ENCODE data around the gene TRPM3. TPM values are rescaled to one million over a fixed set of nuclear protein-coding genes. Genes with fewer than 3 reads are reported as not detected.

The TRPM3 gene
- total and polyA plus RNA-seq, 2 of the 8 experiments (the other 6 are each of a cell fraction or from before 2014, with no cell fraction given) = 2.4 to 10.9 TPM

DNA sequence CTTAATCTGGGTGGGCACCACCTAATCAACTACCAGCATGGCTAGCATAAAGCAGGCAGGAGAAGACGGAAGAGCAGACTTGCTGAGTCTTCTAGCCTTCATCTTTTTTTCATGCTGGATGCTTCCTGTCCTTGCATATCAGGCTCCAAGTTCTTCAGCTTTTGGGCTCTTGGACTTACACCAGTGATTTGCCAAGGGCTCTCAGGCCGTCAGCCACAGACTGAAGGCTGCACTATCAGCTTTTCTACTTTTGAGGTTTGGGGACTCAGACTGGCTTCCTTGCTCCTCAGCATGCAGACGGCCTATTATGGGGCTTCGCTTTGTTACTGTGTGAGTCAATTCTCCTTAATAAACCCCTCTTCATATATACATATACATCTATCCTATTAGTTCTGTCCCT is 180.2 kb downstream of the TRPM3 start:
- no peak overlapping the region for H3K23ac ChIP-seq (ENCODE audit: insufficient read length)
- H3K4me1 ChIP-seq (replicated peaks in 1 of 4; ENCODE audit: control insufficient read depth in 3 of 4, insufficient read depth in 4 of 4, low read length in 3 of 4) = peaks cover 0 to 8% (median 3%) of the 10 kb centered on the region in 4 experiments; a peak in 5 of 7 replicates
- TF ChIP-seq CTBP2 (IDR thresholded peaks at IDR 0.05; ENCODE audit: borderline replicate concordance, insufficient read depth, insufficient read length, low read length) (no peak), RNF2 (IDR thresholded peaks at IDR 0.05; ENCODE audit: borderline replicate concordance, low read depth, low read length, missing control alignments, poor library complexity, severe bottlenecking) (no peak), BACH1 (IDR thresholded peaks at IDR 0.05; ENCODE audit: low read length) (no peak)
- no peaks in the 10 kb centered on the region for H3K36me3 ChIP-seq (ENCODE audit: control insufficient read depth in 2 of 4, insufficient read depth in 4 of 4, low read length in 3 of 4)
- no peak overlapping the region for H3K4me3 ChIP-seq (ENCODE audit: extremely low read depth in 1 of 4, insufficient read depth in 2 of 4, low read depth in 3 of 4, low read length in 4 of 4)
- H2BK12ac ChIP-seq (ENCODE audit: low read depth, low read length) = no peak overlapping the region
- FAIRE-seq (no peak), DNase-seq (ENCODE audit: low read depth in 1 of 2, low spot score in 2 of 2) (no peak)
- no peak overlapping the region for H4K8ac ChIP-seq (ENCODE audit: extremely low read depth, insufficient read depth, low read length)
- H3K79me2 ChIP-seq (ENCODE audit: control insufficient read depth in 1 of 2, insufficient read depth in 2 of 2, low read length in 2 of 2) = no peaks in the 10 kb centered on the region
- H4K20me1 ChIP-seq (replicated peaks in 1 of 2; ENCODE audit: control insufficient read depth in 1 of 2, insufficient read depth in 2 of 2, low read length in 2 of 2) = no peaks in the 10 kb centered on the region
- no peak overlapping the region for H2BK5ac ChIP-seq (ENCODE audit: low read depth, low read length)
- no peaks in the 10 kb centered on the region for H3K27me3 ChIP-seq (replicated peaks in 1 of 4; ENCODE audit: control insufficient read depth in 3 of 4, extremely low read depth in 1 of 4, insufficient read depth in 3 of 4, low read length in 3 of 4)
- no peak overlapping the region for H2BK120ac ChIP-seq (replicated peaks; ENCODE audit: low read depth, low read length)
- no peaks in the 10 kb centered on the region for H3K79me1 ChIP-seq (ENCODE audit: low read depth, low read length)
- no peak overlapping the region for H3K4ac ChIP-seq (replicated peaks; ENCODE audit: insufficient read length, low read depth, low read length)
- WGBS, 2 experiments (ENCODE audit: extremely low coverage in 1 of 2, insufficient coverage in 1 of 2, insufficient read length in 1 of 2, insufficient replicate concordance in 2 of 2, low coverage in 1 of 2, low lambda C conversion rate in 2 of 2, missing lambda C conversion rate in 1 of 2) = 65% methylated on average over 4 of the region's 4 CpGs; no CpG with 5 or more reads in 1 of the 2 experiments
- H2AK5ac ChIP-seq (ENCODE audit: low read depth, low read length) = no peak overlapping the region
- no peak overlapping the region for H4K91ac ChIP-seq (replicated peaks; ENCODE audit: insufficient read length, low read length)
- H2BK15ac ChIP-seq (ENCODE audit: low read length) = no peak overlapping the region
- no peak overlapping the region for H3K14ac ChIP-seq (ENCODE audit: insufficient read length)
- ChIA-PET CTCF (ENCODE audit: partially characterized antibody) (no interaction called here), POLR2A (ENCODE audit: partially characterized antibody) (no interaction called here)
- no peak overlapping the region for H4K5ac ChIP-seq (ENCODE audit: insufficient read length, low read depth, low read length)
- no peak overlapping the region for H2AFZ ChIP-seq (ENCODE audit: low read length)
- H3K4me2 ChIP-seq (ENCODE audit: insufficient read depth in 1 of 2, low read depth in 2 of 2, low read length in 2 of 2) = no peak overlapping the region
- H3K27ac ChIP-seq (ENCODE audit: low read depth, low read length) = no peak overlapping the region
- no peaks in the 10 kb centered on the region for H3K23me2 ChIP-seq (ENCODE audit: low read depth, low read length)
- no peaks in the 10 kb centered on the region for H3K9me3 ChIP-seq (ENCODE audit: insufficient read depth in 2 of 2, low read depth in 1 of 2, low read length in 1 of 2)
- no peak overlapping the region for H2BK20ac ChIP-seq (ENCODE audit: low read length)
- H3K9ac ChIP-seq (replicated peaks in 1 of 4; ENCODE audit: extremely low read depth in 1 of 4, low read depth in 3 of 4, low read length in 3 of 4) = no peak overlapping the region
- no peak overlapping the region for H3K56ac ChIP-seq (replicated peaks; ENCODE audit: insufficient read length, low read depth, low read length)
- H3K18ac ChIP-seq (ENCODE audit: extremely low read depth, low read length) = no peak overlapping the region

All from H1 (cell line).